ENCODE measurements around the gene CETP.

GRCh38 chr16:57020651-57021050, 58.9 kb downstream of the CETP start:
- TF ChIP-seq CTCF (IDR thresholded peaks at IDR 0.05) (no peak), POLR2AphosphoS5 (IDR thresholded peaks at IDR 0.05) (no peak), POLR2A (IDR thresholded peaks at IDR 0.05) (no peak), EP300 (IDR thresholded peaks at IDR 0.05) (no peak)

Data from suprapubic skin (tissue), 4 donors.